GM12865 (cell line): Measurements from ENCODE around the gene GPC3.

Experiments
- DNase-seq: peaks from one replicate; pipeline ENCODE4 v3.0.0; 2010; ENCODE audit warnings: low read depth
- H3K4me3 ChIP-seq: 2 replicates; pipeline ENCODE4 v1.5.1; 2011; ENCODE audit warnings: mild to moderate bottlenecking, low read depth, low read length, control low read depth
- CTCF ChIP-seq: IDR thresholded peaks from 2 replicates; pipeline ENCODE4 v1.5.1; 2011; ENCODE audit warnings: low read length, control low read depth, low read depth, inconsistent platforms; ENCODE audit not compliant: insufficient read depth; ENCODE audit errors: missing control alignments

GPC3 gene

GRCh38 chrX:133590703-133591505 lies 394.5 kb downstream of the GPC3 start:
- TF ChIP-seq CTCF: no peak

GRCh38 chrX:133588827-133589226 lies 396.6 kb downstream of the GPC3 start:
- TF ChIP-seq CTCF: no peak
- no peak overlapping the region for H3K4me3 ChIP-seq
- DNase-seq: no peak

More at GRCh38 chrX:133590703-133591505, 394.5 kb downstream of the GPC3 start:
- no peak overlapping the region for H3K4me3 ChIP-seq
- no peak for DNase-seq

- TF ChIP-seq CTCF: no peak
- DNase-seq: no peak
- H3K4me3 ChIP-seq: no peak overlapping the region
Observed at GRCh38 chrX:133587818-133588217, 397.6 kb downstream of the GPC3 start.

GRCh38 chrX:133587071-133587470 lies 398.3 kb downstream of the GPC3 start:
- no peak for TF ChIP-seq CTCF
- DNase-seq: no peak
- H3K4me3 ChIP-seq: no peak overlapping the region

GRCh38 chrX:133586443-133586842 lies 399.0 kb downstream of the GPC3 start:
- no peak overlapping the region for H3K4me3 ChIP-seq
- TF ChIP-seq CTCF: no peak
- DNase-seq: no peak

GRCh38 chrX:133583825-133584224 lies 401.6 kb downstream of the GPC3 start:
- DNase-seq: no peak
- no peak for TF ChIP-seq CTCF

GRCh38 chrX:133580625-133581024 lies 404.8 kb downstream of the GPC3 start:
- no peak for DNase-seq
- TF ChIP-seq CTCF: no peak
- no peak overlapping the region for H3K4me3 ChIP-seq

More at GRCh38 chrX:133583825-133584224, 401.6 kb downstream of the GPC3 start:
- no peak overlapping the region for H3K4me3 ChIP-seq
